Measurements from ENCODE around the gene CDRT4. TPM values are rescaled to one million over a fixed set of nuclear protein-coding genes. Genes with fewer than 3 reads are reported as not detected.

Gene CDRT4
- total RNA-seq (2021; ENCODE audit: unreplicated experiment) (6.2 TPM), Bru-seq, nascent RNA (percentile 75 among the genes with signal in this experiment), BruChase-seq, experiment 1, labeled RNA remaining after a 6-hour chase (percentile 88 among the genes with signal in this experiment), BruChase-seq, experiment 2, labeled RNA remaining after a 2-hour chase (percentile 93 among the genes with signal in this experiment)
- polyA plus RNA-seq (2012), result 2.8 and 3.7 TPM in 2 replicates
- long read RNA-seq, result 0 reads

DNA sequence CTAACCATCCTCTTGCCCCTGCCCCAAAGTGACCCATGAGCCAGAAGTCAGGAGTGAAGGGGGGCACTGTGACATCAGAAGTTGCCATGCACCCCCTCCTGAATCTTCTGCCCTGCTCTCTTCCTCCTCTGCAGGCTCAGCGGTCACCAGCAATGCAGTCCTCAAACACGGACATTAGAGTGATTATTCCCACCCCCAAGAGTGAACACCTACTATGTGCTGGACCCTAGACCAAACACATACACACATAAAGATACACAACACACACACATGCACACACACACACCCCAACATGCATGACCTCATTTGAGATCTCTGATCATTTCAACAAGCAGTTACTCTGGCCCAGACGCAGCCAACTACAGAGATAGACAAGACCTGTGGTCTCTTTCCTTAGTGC lies at the start of gene CDRT4:
CDRT4 (minus strand) TSS at position 30 of the 400 bp plus-strand sequence. CDS start 27,383 bp downstream, outside the sequence.
- TF ChIP-seq POLR2AphosphoS5 (IDR thresholded peaks at IDR 0.05; ENCODE audit: low read depth, low read length) (no peak), YY1 (IDR thresholded peaks at IDR 0.05; ENCODE audit: extremely low read depth, insufficient replicate concordance, low read depth, low read length) (no peak), REST (IDR thresholded peaks at IDR 0.05; ENCODE audit: low read depth) (no peak), EGR1 (IDR thresholded peaks at IDR 0.05; ENCODE audit: low read depth) (no peak), CBX3 (IDR thresholded peaks at IDR 0.05; ENCODE audit: low read depth) (no peak), ELF1 (IDR thresholded peaks at IDR 0.05; ENCODE audit: borderline replicate concordance, low read depth) (no peak), TCF7L2 (IDR thresholded peaks at IDR 0.05; ENCODE audit: borderline replicate concordance, extremely low read depth, insufficient read depth, insufficient read length) (no peak), JUND (IDR thresholded peaks at IDR 0.05) (no peak), SIN3A (IDR thresholded peaks at IDR 0.05; ENCODE audit: low read depth) (no peak), POLR2A (IDR thresholded peaks at IDR 0.05; ENCODE audit: borderline replicate concordance, extremely low read depth, insufficient read depth, insufficient read length) (no peak), CEBPB (IDR thresholded peaks at IDR 0.05; ENCODE audit: low read depth) (no peak), SP1 (IDR thresholded peaks at IDR 0.05; ENCODE audit: low read depth) (no peak)
- TF ChIP-seq, protein P1, sequence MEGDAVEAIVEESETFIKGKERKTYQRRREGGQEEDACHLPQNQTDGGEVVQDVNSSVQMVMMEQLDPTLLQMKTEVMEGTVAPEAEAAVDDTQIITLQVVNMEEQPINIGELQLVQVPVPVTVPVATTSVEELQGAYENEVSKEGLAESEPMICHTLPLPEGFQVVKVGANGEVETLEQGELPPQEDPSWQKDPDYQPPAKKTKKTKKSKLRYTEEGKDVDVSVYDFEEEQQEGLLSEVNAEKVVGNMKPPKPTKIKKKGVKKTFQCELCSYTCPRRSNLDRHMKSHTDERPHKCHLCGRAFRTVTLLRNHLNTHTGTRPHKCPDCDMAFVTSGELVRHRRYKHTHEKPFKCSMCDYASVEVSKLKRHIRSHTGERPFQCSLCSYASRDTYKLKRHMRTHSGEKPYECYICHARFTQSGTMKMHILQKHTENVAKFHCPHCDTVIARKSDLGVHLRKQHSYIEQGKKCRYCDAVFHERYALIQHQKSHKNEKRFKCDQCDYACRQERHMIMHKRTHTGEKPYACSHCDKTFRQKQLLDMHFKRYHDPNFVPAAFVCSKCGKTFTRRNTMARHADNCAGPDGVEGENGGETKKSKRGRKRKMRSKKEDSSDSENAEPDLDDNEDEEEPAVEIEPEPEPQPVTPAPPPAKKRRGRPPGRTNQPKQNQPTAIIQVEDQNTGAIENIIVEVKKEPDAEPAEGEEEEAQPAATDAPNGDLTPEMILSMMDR (IDR thresholded peaks at IDR 0.05 in 2 of 3, conservative IDR thresholded peaks at IDR 0.05 in 1 of 3; ENCODE audit: borderline replicate concordance in 1 of 3, insufficient read depth in 1 of 3, low read depth in 2 of 3, low read length in 2 of 3), result no peak
- TF ChIP-seq, protein P2, sequence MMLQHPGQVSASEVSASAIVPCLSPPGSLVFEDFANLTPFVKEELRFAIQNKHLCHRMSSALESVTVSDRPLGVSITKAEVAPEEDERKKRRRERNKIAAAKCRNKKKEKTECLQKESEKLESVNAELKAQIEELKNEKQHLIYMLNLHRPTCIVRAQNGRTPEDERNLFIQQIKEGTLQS (IDR thresholded peaks at IDR 0.05), result no peak
- TF ChIP-seq, protein P3, sequence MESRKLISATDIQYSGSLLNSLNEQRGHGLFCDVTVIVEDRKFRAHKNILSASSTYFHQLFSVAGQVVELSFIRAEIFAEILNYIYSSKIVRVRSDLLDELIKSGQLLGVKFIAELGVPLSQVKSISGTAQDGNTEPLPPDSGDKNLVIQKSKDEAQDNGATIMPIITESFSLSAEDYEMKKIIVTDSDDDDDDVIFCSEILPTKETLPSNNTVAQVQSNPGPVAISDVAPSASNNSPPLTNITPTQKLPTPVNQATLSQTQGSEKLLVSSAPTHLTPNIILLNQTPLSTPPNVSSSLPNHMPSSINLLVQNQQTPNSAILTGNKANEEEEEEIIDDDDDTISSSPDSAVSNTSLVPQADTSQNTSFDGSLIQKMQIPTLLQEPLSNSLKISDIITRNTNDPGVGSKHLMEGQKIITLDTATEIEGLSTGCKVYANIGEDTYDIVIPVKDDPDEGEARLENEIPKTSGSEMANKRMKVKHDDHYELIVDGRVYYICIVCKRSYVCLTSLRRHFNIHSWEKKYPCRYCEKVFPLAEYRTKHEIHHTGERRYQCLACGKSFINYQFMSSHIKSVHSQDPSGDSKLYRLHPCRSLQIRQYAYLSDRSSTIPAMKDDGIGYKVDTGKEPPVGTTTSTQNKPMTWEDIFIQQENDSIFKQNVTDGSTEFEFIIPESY (IDR thresholded peaks at IDR 0.05; ENCODE audit: extremely low read depth, insufficient replicate concordance, low read length), result no peak
- no peaks in the 10 kb centered on the region for H3K36me3 ChIP-seq (ENCODE audit: control insufficient read depth in 1 of 2, insufficient read depth in 2 of 2, low read length in 2 of 2)
- RAD21 ChIA-PET (ENCODE audit: low non-redundant PET in 1 of 2, low total read pairs in 2 of 2, uncharacterized antibody in 2 of 2, unreplicated experiment in 2 of 2), result no interaction called here
- H3K9ac ChIP-seq (ENCODE audit: low read length), result no peak within 1 kb of the TSS
- H3K9me2 ChIP-seq (ENCODE audit: insufficient read depth), result no peaks in the 10 kb centered on the region
- H3K27ac ChIP-seq (ENCODE audit: low read depth, low read length), result no peak within 1 kb of the TSS
- peaks cover 10 to 16% of the 10 kb centered on the region in 2 experiments; a peak in 2 of 4 replicates for H3K4me1 ChIP-seq (ENCODE audit: control insufficient read depth in 1 of 2, insufficient read depth in 2 of 2, low read length in 2 of 2)
- CTCF ChIA-PET, result no interaction called here
- no peak for DNase-seq (ENCODE audit: low read depth, low spot score)
- POLR2A ChIA-PET, result no interaction called here
- no peaks in the 10 kb centered on the region for H4K20me1 ChIP-seq (ENCODE audit: insufficient read depth)
- intact Hi-C loops (cut with micrococcal nuclease), result no loop called here
- H3K27me3 ChIP-seq (ENCODE audit: insufficient read depth, low read length), result no peaks in the 10 kb centered on the region
- no peak within 1 kb of the TSS for H2AFZ ChIP-seq (ENCODE audit: low read depth, low read length, poor library complexity, severe bottlenecking)
- no peaks in the 10 kb centered on the region for H3K9me3 ChIP-seq (ENCODE audit: control insufficient read depth in 1 of 2, insufficient read depth in 1 of 2, low read depth in 1 of 2, low read length in 2 of 2)
- H3K79me2 ChIP-seq (ENCODE audit: insufficient read depth, low read length), result no peaks in the 10 kb centered on the region
- ATAC-seq, result no peak
- no peak within 1 kb of the TSS for H3K4me2 ChIP-seq (ENCODE audit: low read length)
- BruUV-seq (replicated peaks), result no TSS peak
- H3K4me3 ChIP-seq (replicated peaks in 1 of 2; ENCODE audit: low read depth in 1 of 2, low read length in 2 of 2), result no peak within 1 kb of the TSS

Measured in HCT116 (cell line).